Measurements from ENCODE around the gene CDK2AP2. TPM values are rescaled to one million over a fixed set of nuclear protein-coding genes. Genes with fewer than 3 reads are reported as not detected.

Gene CDK2AP2
- total RNA-seq, 3 donors from 2014 or later = 32.1 to 35.4 (median 32.8) TPM

DNA sequence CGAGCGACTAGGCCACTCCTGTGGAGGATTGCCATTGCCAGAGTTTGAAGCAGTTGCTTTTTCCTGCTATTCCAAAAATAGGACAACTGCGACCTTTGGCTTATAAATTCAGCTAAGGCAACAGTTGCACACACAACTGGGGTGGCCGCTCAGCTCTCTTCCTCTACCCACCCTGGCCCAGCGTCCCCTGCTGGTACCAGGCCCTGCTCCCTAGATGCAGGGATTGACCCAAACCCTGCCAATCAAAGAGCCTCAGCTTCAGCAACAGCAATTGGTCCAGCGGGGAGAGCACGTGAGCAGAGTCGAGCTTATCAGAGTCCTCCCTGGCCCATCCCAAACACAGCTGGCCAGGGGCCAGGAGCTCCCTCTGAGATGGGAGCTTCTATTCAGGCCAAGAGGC is 37.3 kb upstream of the CDK2AP2 start:
- Histone ChIP-seq H3K9me3 (no peaks in the 10 kb centered on the region), H3K36me3 (no peaks in the 10 kb centered on the region), H3K4me1 (no peaks in the 10 kb centered on the region), H3K27ac (no peak overlapping the region), H3K4me3 (no peak overlapping the region), H3K27me3 (no peaks in the 10 kb centered on the region)
- TF ChIP-seq, protein P1, sequence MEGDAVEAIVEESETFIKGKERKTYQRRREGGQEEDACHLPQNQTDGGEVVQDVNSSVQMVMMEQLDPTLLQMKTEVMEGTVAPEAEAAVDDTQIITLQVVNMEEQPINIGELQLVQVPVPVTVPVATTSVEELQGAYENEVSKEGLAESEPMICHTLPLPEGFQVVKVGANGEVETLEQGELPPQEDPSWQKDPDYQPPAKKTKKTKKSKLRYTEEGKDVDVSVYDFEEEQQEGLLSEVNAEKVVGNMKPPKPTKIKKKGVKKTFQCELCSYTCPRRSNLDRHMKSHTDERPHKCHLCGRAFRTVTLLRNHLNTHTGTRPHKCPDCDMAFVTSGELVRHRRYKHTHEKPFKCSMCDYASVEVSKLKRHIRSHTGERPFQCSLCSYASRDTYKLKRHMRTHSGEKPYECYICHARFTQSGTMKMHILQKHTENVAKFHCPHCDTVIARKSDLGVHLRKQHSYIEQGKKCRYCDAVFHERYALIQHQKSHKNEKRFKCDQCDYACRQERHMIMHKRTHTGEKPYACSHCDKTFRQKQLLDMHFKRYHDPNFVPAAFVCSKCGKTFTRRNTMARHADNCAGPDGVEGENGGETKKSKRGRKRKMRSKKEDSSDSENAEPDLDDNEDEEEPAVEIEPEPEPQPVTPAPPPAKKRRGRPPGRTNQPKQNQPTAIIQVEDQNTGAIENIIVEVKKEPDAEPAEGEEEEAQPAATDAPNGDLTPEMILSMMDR (IDR thresholded peaks at IDR 0.05) = no peak
- no peak for TF ChIP-seq POLR2AphosphoS5 (IDR thresholded peaks at IDR 0.05)
- DNase-seq (ENCODE audit: low spot score in 2 of 2) = no peak
- intact Hi-C loops (cut with DNase I; ENCODE audit: low total_unique reads) = no loop called here

DNA sequence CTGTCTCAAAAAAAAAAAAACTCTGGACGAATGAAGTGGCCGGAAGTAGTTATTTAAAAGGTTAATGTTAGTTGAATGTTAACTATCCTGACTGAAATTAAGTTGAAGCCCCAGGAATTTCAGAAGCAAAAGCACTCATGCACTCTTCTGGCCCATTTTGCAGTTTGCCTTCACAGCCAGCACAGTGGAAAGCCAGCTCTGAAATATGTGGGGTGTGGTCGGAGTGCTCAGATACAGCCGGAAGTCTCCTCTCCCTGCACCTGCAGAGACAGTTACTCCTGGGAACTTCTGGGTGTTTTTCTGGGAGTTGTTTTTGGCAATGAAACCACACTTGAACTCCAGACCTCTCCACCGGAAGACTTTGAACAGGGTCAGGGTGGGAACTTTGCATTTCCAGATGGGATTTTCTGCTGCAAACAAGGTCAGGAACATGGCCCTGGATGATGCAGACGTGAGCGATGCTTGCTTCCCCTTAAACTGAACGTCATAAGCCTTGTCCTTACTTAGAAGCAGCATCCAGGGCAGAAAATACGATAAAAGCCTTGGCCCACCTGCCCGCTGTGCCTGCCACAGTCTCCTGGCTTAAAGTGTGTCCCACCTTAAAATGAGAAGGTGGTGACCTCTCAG is 36.8 kb upstream of the CDK2AP2 start:
- no peaks in the 10 kb centered on the region for H3K27me3 ChIP-seq
- no peaks in the 10 kb centered on the region for H3K4me1 ChIP-seq
- DNase-seq (ENCODE audit: low spot score in 2 of 2) = no peak
- no peak overlapping the region for H3K27ac ChIP-seq
- no peaks in the 10 kb centered on the region for H3K9me3 ChIP-seq
- intact Hi-C loops (cut with DNase I; ENCODE audit: low total_unique reads) = loop anchor here (1.0 kb wide), 1 partner anchor 9 kb away; no protein-coding TSS in a partner anchor
- no peak overlapping the region for H3K4me3 ChIP-seq
- no peak for TF ChIP-seq POLR2AphosphoS5 (IDR thresholded peaks at IDR 0.05)
- no peak for TF ChIP-seq POLR2A (IDR thresholded peaks at IDR 0.05)
- TF ChIP-seq, protein P1 (IDR thresholded peaks at IDR 0.05) = no peak
- H3K36me3 ChIP-seq = no peaks in the 10 kb centered on the region

DNA sequence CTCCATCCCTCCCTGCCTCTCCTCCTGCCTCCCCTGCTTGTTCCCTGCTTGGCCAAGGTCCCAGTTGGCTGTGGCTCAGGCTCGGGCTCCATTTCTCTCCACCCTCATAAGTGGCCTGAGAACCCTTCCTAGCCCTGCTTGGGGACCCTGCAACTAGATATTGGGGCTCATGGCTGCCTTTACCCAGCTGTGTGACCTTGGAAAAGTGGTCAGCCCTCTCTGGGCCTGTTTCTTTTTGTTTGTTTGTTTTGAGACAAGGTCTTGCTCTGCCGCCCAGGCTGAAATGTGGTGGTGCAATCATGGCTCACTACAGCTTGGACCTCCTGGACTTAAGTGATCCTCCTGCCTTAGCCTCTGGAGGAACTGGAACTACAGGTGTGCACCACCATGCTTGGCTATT is 35.6 kb upstream of the CDK2AP2 start:
- no peak overlapping the region for H3K27ac ChIP-seq
- no peaks in the 10 kb centered on the region for H3K27me3 ChIP-seq
- H3K36me3 ChIP-seq = no peaks in the 10 kb centered on the region

DNA sequence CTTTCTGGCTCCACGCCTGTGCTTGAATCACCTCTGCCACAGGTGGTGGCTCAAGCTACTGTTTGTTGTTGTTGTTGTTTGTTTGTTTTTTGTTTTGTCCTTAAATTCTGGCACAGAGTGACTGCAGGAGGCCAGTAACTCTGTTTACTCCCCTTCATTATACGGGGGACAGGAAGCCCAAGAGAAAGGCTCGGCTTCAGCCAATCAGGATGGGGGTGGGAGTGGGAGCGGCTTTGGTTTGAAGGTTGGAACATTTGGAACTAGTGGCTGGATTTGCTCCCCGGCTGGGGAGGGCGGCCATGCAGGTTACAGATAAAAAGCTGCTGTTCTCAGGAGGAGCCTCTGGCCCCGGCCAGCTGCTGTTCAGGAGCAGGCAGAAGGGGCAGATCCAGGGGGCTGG is 35.0 kb upstream of the CDK2AP2 start:
- intact Hi-C loops (cut with DNase I; ENCODE audit: low total_unique reads) = no loop called here

More for the DNA sequence above, 35.6 kb upstream of the CDK2AP2 start:
- TF ChIP-seq POLR2AphosphoS5 (IDR thresholded peaks at IDR 0.05) (no peak), POLR2A (IDR thresholded peaks at IDR 0.05) (no peak)
- TF ChIP-seq, protein P1 (IDR thresholded peaks at IDR 0.05) = no peak
- intact Hi-C loops (cut with DNase I; ENCODE audit: low total_unique reads) = no loop called here
- Histone ChIP-seq H3K9me3 (no peaks in the 10 kb centered on the region), H3K4me1 (no peaks in the 10 kb centered on the region), H3K4me3 (no peak overlapping the region)
- no peak for DNase-seq (ENCODE audit: low spot score in 2 of 2)

DNA sequence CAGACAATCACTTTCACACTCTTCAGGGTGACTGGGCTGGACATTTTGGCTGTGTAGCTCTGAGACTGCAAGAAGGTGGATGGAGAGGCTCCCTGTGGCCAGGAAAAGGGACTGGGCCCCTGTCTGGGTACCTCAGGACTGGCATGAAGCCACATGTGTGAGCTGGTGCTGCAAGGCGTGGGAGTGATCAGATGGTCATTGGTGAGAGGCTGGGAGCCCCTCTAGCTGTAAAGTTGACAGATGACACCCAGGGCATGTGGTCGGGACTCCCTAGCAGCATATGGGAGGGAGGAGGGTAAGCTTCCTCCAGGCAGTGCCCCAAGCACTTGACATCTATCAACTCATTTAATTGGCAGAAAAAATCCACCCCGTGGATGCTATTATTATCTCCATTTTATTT is 34.2 kb upstream of the CDK2AP2 start:
- Histone ChIP-seq H3K9me3 (no peaks in the 10 kb centered on the region), H3K27ac (no peak overlapping the region), H3K36me3 (no peaks in the 10 kb centered on the region), H3K4me1 (no peaks in the 10 kb centered on the region), H3K27me3 (no peaks in the 10 kb centered on the region), H3K4me3 (no peak overlapping the region)
- intact Hi-C loops (cut with DNase I; ENCODE audit: low total_unique reads) = no loop called here
- TF ChIP-seq, protein P1 (IDR thresholded peaks at IDR 0.05) = no peak
- TF ChIP-seq POLR2A (IDR thresholded peaks at IDR 0.05) (no peak), POLR2AphosphoS5 (IDR thresholded peaks at IDR 0.05) (no peak)
- no peak for DNase-seq (ENCODE audit: low spot score in 2 of 2)

More for the DNA sequence above, 35.0 kb upstream of the CDK2AP2 start:
- Histone ChIP-seq H3K36me3 (no peaks in the 10 kb centered on the region), H3K27ac (no peak overlapping the region), H3K4me1 (no peaks in the 10 kb centered on the region), H3K4me3 (no peak overlapping the region), H3K9me3 (no peaks in the 10 kb centered on the region), H3K27me3 (no peaks in the 10 kb centered on the region)
- TF ChIP-seq POLR2AphosphoS5 (IDR thresholded peaks at IDR 0.05) = no peak
- TF ChIP-seq, protein P1 (IDR thresholded peaks at IDR 0.05) = no peak
- TF ChIP-seq POLR2A (IDR thresholded peaks at IDR 0.05) = no peak
- DNase-seq (ENCODE audit: low spot score in 2 of 2) = no peak

Data from breast epithelium (tissue), 4 donors.